Measurements from ENCODE around the gene STX18.
"Not testable (repeated sequence)": the region's sequence is repeated elsewhere in the genome, so short reads cannot be mapped to it uniquely, and the experiment has no call there.

STX18 gene

DNA sequence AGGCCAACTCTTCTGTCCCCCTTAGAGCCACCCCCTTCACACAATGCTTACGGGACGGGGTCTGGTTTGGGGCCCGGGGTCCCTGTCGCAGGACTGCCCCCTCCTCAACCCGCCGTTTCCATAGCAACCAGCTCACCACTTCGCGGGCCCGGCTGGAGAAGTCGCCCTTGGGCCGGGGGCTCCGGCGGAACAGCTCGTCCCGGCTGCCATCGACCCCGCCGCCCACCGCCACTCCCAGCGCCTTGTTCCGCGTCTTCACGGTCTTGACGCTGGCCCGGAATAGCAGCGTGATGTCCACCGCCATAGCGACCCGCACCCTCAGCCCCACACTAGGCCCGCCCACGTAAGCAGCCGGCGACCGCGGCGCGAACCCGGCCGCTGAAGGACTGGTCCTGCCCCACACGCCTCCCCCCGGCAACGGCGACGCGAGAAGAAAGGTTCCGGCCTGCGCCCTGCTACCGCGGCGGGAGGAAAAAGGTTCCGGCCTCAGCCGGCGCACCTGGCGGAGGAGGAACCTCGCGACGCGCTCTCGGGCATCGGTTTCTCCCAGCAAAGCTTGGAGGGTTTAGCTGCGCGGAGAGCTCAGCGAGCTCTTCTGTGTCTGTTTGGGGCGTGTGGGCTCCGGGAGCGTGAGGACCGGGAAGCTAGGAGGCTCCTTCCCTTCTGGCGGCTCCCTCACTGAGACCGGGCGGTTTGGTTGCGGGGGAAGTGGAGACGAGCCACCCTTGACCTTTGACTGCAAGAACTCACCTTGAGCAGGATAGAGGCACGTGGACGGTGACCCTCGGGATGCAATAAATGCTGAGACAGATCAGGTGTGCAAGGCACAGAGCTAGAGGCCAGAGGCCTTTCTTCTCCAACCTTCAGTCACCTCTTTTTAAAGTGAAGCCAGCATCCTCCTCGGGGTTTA is at the start of gene STX18:
Gene STX18 (minus strand): TSS at position 388 of the 910 bp plus-strand sequence. CDS start 84 bp downstream, at position 304.
- peak; percentile 84 to 91 for DNase-seq

DNA sequence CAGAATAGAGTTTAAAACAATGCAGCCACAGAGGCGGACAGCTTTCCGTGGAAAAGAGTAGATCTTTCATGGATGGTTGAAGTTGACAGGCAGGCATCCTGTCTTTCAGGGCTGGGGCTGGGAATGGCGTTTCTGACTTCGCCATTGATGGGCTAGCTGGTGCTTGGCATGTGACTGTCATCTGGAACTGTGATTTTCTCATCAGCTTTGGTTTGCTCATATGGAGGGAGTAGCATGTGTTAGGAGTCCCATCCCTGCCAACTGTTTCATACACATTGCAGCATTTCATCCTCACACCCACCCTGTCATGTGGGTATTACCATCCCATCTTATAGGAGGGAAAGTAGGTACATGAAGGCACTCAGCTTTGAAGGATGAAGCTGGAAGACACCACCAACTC is 49.2 kb upstream of the STX18 start:
- DNase-seq, result no peak

DNA sequence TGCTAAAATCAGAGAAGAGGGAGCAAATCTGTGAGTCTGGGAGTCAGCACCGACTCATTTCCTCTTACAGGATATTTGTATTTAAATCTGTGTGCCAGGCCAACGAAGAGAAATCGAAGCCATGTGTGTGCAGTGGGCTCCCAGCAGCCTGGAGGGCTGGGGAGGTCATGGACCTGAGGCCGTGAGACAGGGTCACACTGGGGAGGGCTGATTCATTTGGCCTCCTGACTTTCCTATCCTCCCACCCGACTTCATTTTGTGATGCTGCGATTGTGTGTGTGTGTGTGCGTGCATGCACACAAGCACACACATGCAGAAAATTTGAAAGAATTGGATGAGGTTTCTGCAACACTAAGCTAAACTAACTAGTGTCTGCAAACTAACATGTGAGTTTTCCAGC is 48.7 kb upstream of the STX18 start:
- no peak for DNase-seq

DNA sequence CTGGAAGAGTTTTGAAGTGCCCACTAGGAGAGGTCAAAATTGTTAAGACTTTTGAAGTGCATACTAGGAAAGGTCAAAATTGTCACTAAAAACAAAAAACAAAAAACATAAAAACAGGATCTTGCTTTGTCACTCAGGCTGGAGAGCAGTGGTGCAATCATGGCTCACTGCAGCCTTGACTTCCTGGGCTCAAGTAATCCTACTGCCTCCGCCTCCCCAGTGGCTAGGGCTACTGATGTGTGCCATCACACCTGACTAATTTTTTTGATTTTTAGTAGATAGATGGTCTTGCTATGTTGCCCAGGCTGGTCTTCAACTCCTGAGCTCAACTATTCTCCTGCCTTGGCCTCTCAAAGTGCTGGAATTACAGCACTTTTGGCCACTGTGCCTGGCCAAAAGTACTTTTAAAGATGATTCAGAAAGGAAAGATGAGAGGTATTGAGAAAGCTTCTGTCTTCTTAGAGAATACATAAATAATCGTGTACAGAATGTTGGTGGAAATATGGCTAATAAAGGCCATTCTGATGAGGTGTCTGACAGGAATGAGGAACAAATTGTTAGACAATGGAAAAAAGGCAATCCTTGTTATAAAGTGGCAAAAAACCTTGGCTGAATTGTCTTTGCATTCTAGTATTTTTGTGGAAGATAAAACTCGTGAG is 43.3 kb upstream of the STX18 start:
- DNase-seq, result no peak

DNA sequence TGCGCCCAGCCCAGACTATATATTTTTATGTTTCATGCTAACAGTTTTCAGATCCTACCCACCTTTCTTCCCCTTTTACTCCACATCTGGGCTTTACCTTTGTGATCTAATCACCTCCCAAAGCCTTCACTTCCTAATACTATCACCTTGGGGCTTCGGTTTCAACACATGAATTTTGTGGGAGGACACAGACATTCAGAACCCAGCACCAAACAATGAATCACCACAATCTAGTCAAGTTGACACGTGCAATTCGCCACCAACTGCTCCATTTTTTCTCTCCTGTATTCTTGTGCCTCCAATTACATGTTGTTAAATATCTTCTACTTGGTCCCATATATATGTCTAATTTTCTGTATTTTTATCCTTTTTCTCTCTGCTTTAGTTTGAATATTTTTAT is 41.8 kb upstream of the STX18 start:
- no peak for DNase-seq

DNA sequence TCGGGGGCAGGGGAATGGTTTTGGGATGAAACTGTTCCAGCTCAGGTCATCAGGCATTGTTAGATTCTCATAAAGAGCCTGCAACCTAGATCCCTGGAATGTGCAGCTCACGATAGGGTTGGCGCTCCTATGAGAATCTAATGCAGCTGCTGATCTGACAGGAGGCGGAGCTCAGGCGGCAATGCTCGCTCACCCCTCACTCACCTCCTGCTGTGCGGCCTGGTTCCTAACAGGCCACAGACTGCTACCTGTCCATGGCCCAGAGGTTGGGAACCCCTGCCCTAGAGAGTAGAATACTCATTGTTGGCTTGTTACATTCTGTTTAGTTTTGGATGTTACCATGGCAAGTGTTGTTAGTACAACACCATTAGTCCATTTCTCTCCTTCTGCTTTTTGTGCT is 40.8 kb upstream of the STX18 start:
- DNase-seq, result no peak

DNA sequence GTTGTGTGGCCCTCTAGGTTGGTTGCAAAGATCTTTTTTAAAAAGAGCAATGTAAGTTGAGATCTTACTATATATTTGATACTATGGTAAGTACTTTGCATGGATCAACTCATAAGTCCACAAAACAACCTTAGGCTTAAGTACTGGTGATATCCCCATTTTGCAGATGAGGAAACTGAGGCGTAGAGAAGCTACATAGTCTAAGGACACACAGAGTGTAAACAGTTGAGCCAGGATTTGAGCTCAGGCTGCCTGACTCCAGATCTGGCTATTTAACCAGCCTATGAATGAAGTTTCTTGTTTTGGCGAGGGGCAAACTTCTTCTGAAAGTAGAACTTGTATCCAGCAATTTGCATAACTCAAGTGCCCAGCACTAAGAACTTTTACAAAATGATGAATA is 38.6 kb upstream of the STX18 start:
- DNase-seq, result no peak

DNA sequence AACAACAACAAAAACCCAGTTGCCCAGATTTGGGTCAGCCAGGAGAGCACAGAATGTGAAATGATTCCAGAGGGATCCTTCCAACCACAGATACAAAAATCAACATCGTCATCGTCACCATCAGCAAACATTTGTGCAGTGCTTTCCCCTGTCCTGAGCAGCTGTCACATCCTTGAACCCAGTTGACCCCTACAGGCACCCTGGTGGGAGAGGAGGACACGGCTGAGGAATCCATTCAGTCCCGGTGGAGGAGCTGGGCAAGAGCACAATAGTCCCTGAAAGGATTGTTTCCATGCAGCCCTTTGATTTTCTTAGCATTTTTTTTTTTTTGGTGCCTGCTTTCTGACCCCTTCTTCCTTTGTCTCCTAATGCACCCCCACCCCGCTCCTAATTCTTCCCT is 37.1 kb upstream of the STX18 start:
- DNase-seq, result no peak

DNA sequence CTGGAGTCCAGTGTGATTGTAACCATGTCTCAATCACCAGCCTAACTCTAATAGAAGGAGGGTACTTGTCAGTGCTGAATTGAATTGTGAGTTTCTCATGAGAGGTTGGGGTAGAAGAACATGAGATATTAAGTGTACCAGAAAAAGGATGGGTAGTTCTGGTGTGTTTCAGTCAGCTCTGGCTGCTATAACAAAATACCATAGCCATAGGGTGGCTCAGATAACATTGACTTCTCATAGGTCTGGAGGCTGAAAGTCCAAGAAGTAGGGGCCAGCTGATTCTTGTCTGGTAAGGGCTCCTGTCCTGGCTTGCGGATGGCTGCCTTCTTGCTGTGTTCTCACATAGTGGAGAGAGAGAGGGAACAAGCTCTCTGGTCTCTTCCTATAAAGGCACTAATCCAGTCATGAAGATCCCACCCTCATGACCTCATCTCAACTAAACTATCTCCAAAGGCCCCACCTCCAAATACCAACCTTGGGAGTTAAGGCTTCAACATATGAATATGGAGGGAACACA is 35.6 kb upstream of the STX18 start:
- no peak for DNase-seq

DNA sequence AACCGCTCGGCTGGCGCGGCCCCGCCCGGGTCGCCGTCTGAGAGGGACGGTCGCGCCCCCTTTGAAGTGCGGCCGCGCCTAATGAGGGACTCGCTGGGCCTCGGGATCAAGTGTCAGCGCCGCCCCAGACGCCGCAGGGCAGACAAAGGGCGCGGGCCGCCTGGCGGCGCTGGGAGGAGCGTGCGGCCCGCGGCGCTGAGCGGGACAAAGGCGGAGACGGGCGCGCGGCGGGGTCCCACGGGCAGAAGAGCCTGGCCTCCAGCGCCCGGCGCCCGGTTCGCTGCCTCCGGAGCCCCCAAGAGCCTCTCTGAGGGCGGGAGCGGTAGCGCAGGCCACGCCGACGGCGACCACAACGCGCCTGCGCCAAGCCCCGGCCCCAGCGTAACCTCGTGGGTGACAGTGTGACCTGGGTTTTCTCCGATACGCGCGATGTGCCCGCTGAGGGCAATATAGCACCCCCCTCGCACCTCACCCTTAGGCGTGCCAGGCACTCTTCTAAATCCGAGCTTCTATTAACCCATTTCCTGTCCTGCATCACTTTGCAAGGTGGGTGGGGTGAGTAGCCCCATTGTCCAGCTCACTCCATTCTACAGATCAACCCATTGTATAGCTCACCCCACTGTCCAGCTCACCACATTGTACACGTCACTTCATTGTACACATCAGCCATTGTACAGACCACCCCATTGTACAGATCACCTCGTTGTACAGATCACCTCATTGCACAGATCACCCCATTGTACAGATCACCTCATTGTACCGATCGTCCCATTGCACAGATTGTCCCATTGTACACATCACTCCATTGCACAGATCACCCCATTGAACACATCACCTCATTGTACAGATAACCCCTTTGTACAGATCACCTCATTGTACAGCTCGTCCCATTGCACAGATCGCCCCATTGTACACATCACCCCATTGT is 33.7 kb upstream of the STX18 start:
- DNase-seq, result peak; percentile 67 to 70

DNA sequence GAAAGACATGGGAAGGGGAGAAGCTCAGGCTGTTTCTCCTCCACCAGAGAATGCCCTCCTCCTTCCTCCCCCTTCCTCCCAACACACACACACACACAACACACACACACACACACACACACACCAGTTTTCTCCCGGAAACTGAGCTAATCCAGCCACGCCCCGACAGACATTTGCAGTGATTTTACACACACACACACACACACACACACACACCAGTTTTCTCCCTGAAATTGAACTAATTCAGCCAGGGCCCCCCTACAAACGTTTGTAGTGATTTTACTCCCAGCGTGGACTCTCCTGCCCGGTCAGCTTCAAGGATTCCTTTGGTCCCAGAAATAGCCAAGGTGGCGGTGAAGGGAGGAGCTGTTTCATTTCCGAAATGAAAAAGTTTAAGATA is 32.9 kb upstream of the STX18 start:
- DNase-seq, result peak in 1 of 2 donors; percentile 49

DNA sequence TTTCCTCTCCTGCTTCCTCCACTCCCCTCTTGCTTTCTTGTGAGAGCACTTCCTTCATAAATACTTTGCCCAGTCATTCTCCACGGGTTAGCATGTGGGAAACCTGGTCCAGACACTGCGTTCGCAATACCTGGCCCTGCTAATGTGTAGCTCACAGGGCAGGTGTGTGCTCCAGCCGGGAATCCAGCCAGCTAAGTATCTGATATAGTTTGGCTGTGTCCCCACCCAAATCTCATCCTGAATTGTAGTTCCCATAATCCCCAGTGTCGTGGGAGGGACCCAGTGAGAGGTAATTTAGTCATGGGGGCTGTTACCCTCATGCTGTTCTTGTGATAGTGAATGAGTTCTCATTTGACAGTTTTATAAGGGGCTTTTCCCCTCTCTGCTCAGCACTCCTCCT is 32.2 kb upstream of the STX18 start:
- no peak for DNase-seq

DNA sequence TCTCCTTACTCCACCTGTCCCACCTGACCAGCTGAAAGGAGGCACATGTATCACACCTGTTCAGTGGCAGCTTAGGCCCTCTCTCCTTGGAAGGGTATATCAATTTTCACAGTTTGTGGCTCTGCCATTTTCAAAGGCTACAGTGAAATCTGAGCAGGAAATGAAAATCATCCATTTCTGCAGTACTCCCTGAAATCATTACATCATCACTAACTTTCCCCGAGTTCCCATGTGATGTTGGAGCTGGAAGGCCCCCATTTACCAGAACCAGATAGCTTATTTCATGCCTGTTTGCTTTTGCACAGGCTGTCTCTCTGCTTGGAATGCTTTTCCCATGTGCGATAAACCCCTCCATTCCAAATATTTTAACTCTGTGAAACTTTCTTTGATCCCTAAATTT is 31.0 kb upstream of the STX18 start:
- DNase-seq, result no peak

DNA sequence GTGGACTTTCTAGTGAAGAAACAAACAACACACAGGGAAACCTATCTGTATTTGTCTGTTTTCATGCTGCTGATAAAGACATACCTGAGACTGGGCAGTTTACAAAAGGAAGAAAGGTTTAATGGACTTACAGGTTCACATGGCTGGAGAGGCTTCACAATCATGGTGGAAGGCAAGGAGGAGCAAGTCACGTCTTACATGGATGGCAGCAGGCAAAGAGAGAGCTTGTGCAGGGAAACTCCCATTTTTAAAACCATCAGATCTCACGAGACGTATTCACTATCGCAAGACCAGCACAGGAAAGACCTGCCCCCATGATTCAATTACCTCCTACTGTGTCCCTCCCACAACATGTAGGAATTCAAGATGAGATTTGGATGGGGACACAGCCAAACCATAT is 28.0 kb upstream of the STX18 start:
- not testable (repeated sequence) for DNase-seq

DNA sequence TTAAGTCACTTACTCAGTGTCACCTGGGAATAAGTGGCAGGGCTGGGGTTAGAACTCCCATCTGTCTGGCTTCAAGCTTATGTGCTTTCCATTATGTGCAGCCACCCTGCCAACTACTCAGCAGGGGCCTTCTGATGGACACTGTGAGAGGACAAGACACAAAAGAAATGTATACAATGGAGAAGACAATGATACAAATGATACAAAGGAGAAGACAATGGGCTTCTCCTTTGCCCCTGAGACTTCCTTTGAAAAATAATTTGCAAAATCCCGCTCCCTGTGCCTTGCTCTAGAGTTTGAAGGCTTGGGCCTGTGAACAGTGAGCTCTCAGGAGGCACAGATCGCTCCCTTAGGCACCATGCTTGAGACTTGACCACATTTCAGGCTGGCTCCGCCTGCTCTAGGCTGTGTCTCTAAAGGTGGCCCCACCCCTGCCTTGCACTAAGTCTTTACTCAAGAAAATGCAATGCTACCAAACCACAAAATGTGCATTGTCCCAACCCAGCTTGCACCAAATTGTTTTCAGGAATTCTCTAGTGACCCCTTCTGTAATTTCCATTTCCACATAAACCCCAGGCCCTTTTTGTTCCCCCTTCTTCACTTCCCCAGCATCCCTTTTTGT is 27.1 kb upstream of the STX18 start:
- DNase-seq, result no peak

DNA sequence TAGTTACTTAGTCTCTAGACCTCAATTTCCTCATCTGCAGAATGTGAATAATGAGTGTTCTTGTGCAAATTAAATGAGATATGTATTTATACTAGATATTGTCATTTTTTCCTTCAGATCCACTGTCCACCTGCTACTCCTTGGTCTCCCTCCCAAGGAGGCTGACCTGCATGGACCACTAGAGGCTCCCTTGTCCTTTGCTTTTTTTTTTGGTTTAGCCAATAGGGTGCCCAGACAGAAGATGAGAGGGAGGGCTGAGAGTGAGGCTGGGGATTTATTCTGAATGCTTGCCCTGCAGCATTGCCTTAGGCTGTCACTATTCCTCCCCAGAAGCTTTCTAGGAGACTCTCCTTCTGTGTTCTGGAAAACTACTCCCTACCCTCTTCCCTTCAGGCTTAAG is 24.5 kb upstream of the STX18 start:
- DNase-seq, result not testable (repeated sequence)

DNA sequence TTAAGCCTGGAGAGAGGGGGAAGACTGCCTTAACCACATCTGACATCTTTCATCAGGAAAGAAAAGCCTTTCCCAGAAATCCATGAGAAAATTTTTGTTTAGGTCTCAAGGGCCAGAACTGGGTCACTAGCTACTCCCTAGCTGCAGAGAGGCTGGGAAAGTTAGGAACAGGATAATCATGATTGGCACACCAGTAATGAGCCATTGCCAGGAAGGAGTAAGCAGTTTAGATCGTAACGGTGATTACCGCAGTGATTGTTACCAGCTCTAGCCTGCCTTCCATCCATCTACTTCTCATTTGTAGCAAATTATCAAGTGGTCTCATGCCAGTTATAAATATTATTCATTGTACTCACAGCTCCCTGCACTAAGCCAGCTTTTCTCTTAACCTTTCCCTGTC is 22.7 kb upstream of the STX18 start:
- DNase-seq, result no peak

DNA sequence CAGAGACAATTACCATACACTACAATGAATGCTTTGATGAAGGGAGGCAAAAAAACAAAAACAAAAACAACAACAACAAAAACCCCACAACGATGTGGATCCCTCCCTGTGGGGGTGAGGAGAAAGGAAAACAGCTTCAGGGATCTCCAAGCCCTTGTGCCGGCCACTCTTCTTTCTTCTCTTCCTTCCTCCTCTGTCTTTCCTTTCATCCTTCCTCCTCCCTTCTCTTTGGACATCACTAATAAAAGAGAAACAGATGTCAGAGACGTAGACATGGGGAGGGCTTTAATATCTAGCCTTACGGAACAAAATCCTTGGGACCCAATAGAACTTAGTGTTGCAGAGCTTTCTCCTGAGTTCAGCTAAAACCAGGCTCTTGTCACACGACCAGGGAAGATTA is 18.8 kb upstream of the STX18 start:
- no peak for DNase-seq

DNA sequence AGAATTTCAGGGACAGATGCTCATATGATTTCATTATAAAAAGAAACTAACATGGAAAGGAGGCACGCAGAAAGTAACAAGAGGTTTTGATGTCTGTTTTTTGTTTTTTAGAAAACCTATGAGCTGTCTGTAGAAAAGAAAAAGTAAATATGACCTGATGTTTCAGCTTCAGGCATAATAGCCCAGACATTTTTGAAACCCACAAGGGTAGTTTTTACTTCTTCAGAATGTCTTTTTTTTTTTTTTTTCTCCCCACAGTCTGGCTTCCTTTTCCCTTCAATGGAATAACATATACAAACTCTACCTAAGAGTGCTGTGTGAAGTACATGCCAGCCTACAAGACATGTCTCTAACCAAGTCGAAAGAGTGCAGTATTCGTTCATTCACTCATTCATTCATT is 18.3 kb upstream of the STX18 start:
- no peak for DNase-seq

DNA sequence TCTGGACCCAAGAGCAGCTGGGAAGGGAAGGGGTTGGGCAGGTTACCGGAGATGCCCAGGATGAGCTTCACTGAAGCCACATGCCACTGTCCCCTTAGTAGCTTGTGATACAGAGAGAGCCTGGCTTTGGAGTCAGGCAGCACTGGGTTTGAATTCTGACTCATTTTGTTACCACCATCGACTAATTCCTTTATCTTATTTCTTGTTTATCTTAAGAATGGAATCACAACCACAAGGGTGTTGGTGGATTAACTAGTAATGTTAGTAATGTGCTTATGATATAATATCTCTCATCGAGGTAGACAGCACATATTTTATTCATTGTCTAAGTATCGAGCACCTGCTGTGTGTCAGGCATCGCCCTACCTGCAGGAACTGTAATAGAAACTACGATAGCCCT is 17.7 kb upstream of the STX18 start:
- no peak for DNase-seq

DNA sequence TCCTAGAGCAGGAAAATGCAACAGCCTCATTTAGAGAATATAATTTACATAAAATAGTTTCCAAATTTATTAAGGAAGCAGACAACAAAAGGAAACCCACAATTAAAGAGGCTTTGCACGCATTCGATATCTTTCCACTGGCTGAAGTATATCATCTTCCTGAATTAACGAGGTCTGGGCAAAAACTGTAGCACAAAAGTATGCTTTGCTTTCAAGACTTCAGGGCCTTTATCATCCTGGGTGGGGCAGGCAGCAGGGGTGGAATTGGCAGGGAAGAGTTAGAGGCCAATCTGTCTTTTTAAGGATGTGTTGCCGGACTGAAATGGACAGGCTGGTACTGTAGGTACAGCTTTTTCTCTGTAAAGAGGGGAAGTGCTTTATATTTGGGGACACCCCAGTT is 17.0 kb upstream of the STX18 start:
- DNase-seq, result no peak

DNA sequence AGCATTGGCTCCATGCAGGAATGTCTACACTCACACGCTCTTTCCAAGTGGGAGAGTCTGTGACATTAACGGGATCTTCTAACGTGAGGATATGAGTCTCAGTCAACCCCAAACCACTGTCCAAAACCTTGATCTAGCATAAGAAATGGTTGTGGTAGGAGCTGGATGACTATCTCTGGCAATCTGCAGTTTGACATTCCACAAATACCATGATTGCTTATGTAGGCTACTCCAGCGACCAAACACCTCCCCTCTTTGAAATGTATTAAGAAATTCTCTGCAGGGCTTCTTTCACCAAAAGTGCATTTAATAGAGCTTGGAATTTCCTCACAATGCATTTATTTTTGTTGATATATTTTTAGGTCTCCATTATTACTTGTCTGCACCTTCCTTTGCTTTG is 14.1 kb upstream of the STX18 start:
- DNase-seq, result no peak

DNA sequence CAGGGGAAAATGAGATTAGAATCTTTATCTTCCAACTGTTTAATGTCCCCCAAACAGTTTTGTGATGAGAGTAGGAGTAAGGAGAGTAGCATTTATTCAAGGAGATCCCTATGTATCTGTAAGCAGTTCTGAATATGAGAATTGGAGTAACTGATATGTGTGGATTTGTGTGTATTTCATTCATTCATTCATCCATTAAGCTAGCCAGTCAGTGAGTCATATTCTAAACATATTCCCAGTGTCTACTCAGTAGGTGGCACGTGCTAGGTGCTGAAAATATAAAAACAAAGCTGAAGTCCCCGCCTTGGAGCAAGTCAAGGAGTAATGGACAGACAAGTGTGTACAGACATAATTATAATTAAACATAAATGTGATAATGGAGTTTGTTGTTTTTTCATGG is 12.4 kb upstream of the STX18 start:
- no peak for DNase-seq

Data from CD4-positive, alpha-beta T cell treated with Interleukin-1 beta for 1 hour (primary cell).